RWPE2 (cell line): ENCODE results near the gene PDE3B.

ENCODE experiments used
- ATAC-seq: fragments of 200-7000 bp; cut with Tn5 transposase; 3 replicates; pipeline ENCODE4 v1.9.1; 2021; ENCODE audit warnings: low read depth
- DNase-seq: peaks from one replicate; pipeline ENCODE4 v3.0.0-alpha.2; 2020; ENCODE audit warnings: low spot score
- H3K27ac ChIP-seq: fragments of 450-650 bp; 2 replicates; pipeline ENCODE4 v1.5.1; 2017; ENCODE audit warnings: mild to moderate bottlenecking; ENCODE audit not compliant: poor library complexity, severe bottlenecking
- H3K27me3 ChIP-seq: fragments of 250-450 bp; sonication (Bioruptor Pico); 2 replicates; pipeline ENCODE4 v1.5.1; 2021; ENCODE audit warnings: mild to moderate bottlenecking, moderate library complexity; ENCODE audit not compliant: insufficient read depth, poor library complexity, severe bottlenecking
- H3K36me3 ChIP-seq: fragments of 250-450 bp; sonication (Bioruptor Pico); 2 replicates; pipeline ENCODE4 v1.5.1; 2020; ENCODE audit warnings: low read depth, mild to moderate bottlenecking, moderate library complexity
- H3K4me1 ChIP-seq: fragments of 250-450 bp; sonication (Bioruptor Pico); 2 replicates; pipeline ENCODE4 v1.5.1; 2021; ENCODE audit warnings: mild to moderate bottlenecking, moderate library complexity; ENCODE audit not compliant: insufficient read depth, poor library complexity, severe bottlenecking
- H3K4me3 ChIP-seq: fragments of 250-450 bp; sonication (Bioruptor Pico); 2 replicates; pipeline ENCODE4 v1.5.1; 2021; ENCODE audit warnings: mild to moderate bottlenecking, moderate library complexity; ENCODE audit not compliant: severe bottlenecking
- H3K9me3 ChIP-seq: fragments of 250-450 bp; sonication (Bioruptor Pico); 2 replicates; pipeline ENCODE4 v1.5.1; 2021; ENCODE audit warnings: mild to moderate bottlenecking, moderate library complexity; ENCODE audit not compliant: severe bottlenecking
- CTCF ChIP-seq: fragments of 450-650 bp; IDR thresholded peaks from one replicate; pipeline ENCODE4 v1.5.1; 2017; ENCODE audit warnings: mild to moderate bottlenecking, moderate library complexity; ENCODE audit not compliant: poor library complexity, severe bottlenecking

Gene PDE3B

GRCh38 chr11:14619603-14620531 lies 23.7 kb upstream of the PDE3B start:
- Histone ChIP-seq H3K9me3 (no peaks in the 10 kb centered on the region), H3K36me3 (no peaks in the 10 kb centered on the region), H3K27ac (no peak overlapping the region), H3K4me1 (no peaks in the 10 kb centered on the region), H3K4me3 (no peak overlapping the region), H3K27me3 (no peaks in the 10 kb centered on the region)
- no peak for TF ChIP-seq CTCF
- no peak for ATAC-seq
- DNase-seq: no peak

GRCh38 chr11:14622223-14622954 lies 21.2 kb upstream of the PDE3B start:
- no peak for ATAC-seq
- Histone ChIP-seq H3K36me3 (no peaks in the 10 kb centered on the region), H3K4me1 (no peaks in the 10 kb centered on the region), H3K4me3 (no peak overlapping the region), H3K9me3 (no peaks in the 10 kb centered on the region), H3K27ac (no peak overlapping the region), H3K27me3 (no peaks in the 10 kb centered on the region)
- no peak for TF ChIP-seq CTCF
- no peak for DNase-seq

GRCh38 chr11:14623036-14623435 lies 20.6 kb upstream of the PDE3B start:
- no peak for TF ChIP-seq CTCF
- no peaks in the 10 kb centered on the region for H3K9me3 ChIP-seq
- H3K27me3 ChIP-seq: no peaks in the 10 kb centered on the region
- H3K4me1 ChIP-seq: no peaks in the 10 kb centered on the region
- ATAC-seq: no peak
- DNase-seq: no peak
- H3K4me3 ChIP-seq: no peak overlapping the region
- H3K27ac ChIP-seq: no peak overlapping the region
- H3K36me3 ChIP-seq: no peaks in the 10 kb centered on the region

GRCh38 chr11:14625586-14626205 lies 17.9 kb upstream of the PDE3B start:
- no peak overlapping the region for H3K4me3 ChIP-seq
- ATAC-seq: no peak

More at GRCh38 chr11:14625586-14626205, 17.9 kb upstream of the PDE3B start:
- TF ChIP-seq CTCF: no peak
- DNase-seq: no peak
- Histone ChIP-seq H3K36me3 (no peaks in the 10 kb centered on the region), H3K27me3 (no peaks in the 10 kb centered on the region), H3K4me1 (no peaks in the 10 kb centered on the region), H3K27ac (no peak overlapping the region), H3K9me3 (no peaks in the 10 kb centered on the region)
